H9 (cell line): ENCODE results near the gene MESD. TPM values are rescaled to one million over a fixed set of nuclear protein-coding genes. Genes with fewer than 3 reads are reported as not detected.

Experiments
- DNase-seq: peaks from one replicate; pipeline ENCODE4 v3.0.0-alpha.2; 2017
- H2AFZ ChIP-seq: one replicate; pipeline ENCODE4 v1.6.1; 2013; ENCODE audit warnings: mild to moderate bottlenecking, low read length, control low read depth, moderate library complexity
- H2AK5ac ChIP-seq: 2 replicates; pipeline ENCODE4 v1.6.1; 2013; ENCODE audit warnings: low read length, control low read depth, mixed read lengths; ENCODE audit not compliant: insufficient read length
- H2BK120ac ChIP-seq: one replicate; pipeline ENCODE4 v1.6.1; 2013; ENCODE audit warnings: low read depth, mild to moderate bottlenecking, low read length, control low read depth, inconsistent platforms; ENCODE audit not compliant: poor library complexity, severe bottlenecking
- H2BK12ac ChIP-seq: 2 replicates; pipeline ENCODE4 v1.6.1; 2013; ENCODE audit warnings: low read length, control low read depth, mixed read lengths, low read depth; ENCODE audit not compliant: insufficient read length
- H2BK15ac ChIP-seq: 2 replicates; pipeline ENCODE4 v1.6.1; 2013; ENCODE audit warnings: low read depth, low read length, control low read depth
- H2BK20ac ChIP-seq: one replicate; pipeline ENCODE4 v1.6.1; 2013; ENCODE audit warnings: low read depth, mild to moderate bottlenecking, low read length, control low read depth, inconsistent platforms; ENCODE audit not compliant: poor library complexity, severe bottlenecking
- H2BK5ac ChIP-seq: 2 replicates; pipeline ENCODE4 v1.6.1; 2013; ENCODE audit warnings: low read length, control low read depth, mixed read lengths; ENCODE audit not compliant: insufficient read length
- H3K14ac ChIP-seq: 2 replicates; pipeline ENCODE4 v1.6.1; 2013; ENCODE audit warnings: low read length, control low read depth; ENCODE audit not compliant: insufficient read depth
- H3K18ac ChIP-seq: 2 replicates; pipeline ENCODE4 v1.6.1; 2013; ENCODE audit warnings: low read depth, mild to moderate bottlenecking, mixed read lengths, low read length, control low read depth; ENCODE audit not compliant: insufficient read length
- H3K23ac ChIP-seq: 2 replicates; pipeline ENCODE4 v1.6.1; 2013; ENCODE audit warnings: low read length, control low read depth, mixed read lengths, low read depth; ENCODE audit not compliant: insufficient read length
- H3K23me2 ChIP-seq: 2 replicates; pipeline ENCODE4 v1.6.1; 2013; ENCODE audit warnings: low read depth, mild to moderate bottlenecking, mixed read lengths, low read length, control low read depth; ENCODE audit not compliant: insufficient read length, poor library complexity, severe bottlenecking
- H3K27ac ChIP-seq: 2 replicates; pipeline ENCODE4 v1.5.1; 2013; ENCODE audit warnings: low read length, control low read depth, mixed read lengths, low read depth; ENCODE audit not compliant: insufficient read length
- H3K27me3 ChIP-seq: 2 replicates; pipeline ENCODE4 v1.6.1; 2013; ENCODE audit warnings: low read length, control low read depth, inconsistent platforms; ENCODE audit not compliant: insufficient read depth
- H3K4ac ChIP-seq: 2 replicates; pipeline ENCODE4 v1.6.1; 2013; ENCODE audit warnings: low read depth, mild to moderate bottlenecking, control low read depth, inconsistent platforms, low read length, moderate library complexity
- H3K4me1 ChIP-seq: 2 replicates; pipeline ENCODE4 v1.6.1; 2013; ENCODE audit warnings: low read length, control low read depth, inconsistent platforms; ENCODE audit not compliant: insufficient read depth
- H3K4me2 ChIP-seq: 2 replicates; pipeline ENCODE4 v1.6.1; 2013; ENCODE audit warnings: low read length, control low read depth, mixed read lengths; ENCODE audit not compliant: insufficient read length, insufficient read depth
- H3K56ac ChIP-seq: 2 replicates; pipeline ENCODE4 v1.6.1; 2013; ENCODE audit warnings: low read depth, mild to moderate bottlenecking, mixed read lengths, low read length, control low read depth; ENCODE audit not compliant: insufficient read length
- H3K79me1 ChIP-seq: 2 replicates; pipeline ENCODE4 v1.6.1; 2013; ENCODE audit warnings: low read depth, mild to moderate bottlenecking, moderate library complexity, low read length, control low read depth, inconsistent platforms; ENCODE audit not compliant: insufficient read depth, poor library complexity, severe bottlenecking
- H3K79me2 ChIP-seq: 2 replicates; pipeline ENCODE4 v1.6.1; 2013; ENCODE audit warnings: low read length, control low read depth, inconsistent platforms; ENCODE audit not compliant: insufficient read depth
- H3K9ac ChIP-seq: 2 replicates; pipeline ENCODE4 v1.6.1; 2013; ENCODE audit warnings: low read length, control low read depth, mixed read lengths; ENCODE audit not compliant: insufficient read length; ENCODE audit errors: extremely low read depth
- H3K9me3 ChIP-seq: one replicate; pipeline ENCODE4 v1.6.1; 2013; ENCODE audit warnings: low read depth, low read length, inconsistent platforms; ENCODE audit not compliant: control insufficient read depth
- H3T11ph ChIP-seq: one replicate; pipeline ENCODE4 v1.6.1; 2013; ENCODE audit warnings: mild to moderate bottlenecking, low read length, control low read depth, inconsistent platforms
- H4K20me1 ChIP-seq: one replicate; pipeline ENCODE4 v1.6.1; 2013; ENCODE audit not compliant: control insufficient read depth, insufficient read length, insufficient read depth
- H4K5ac ChIP-seq: 2 replicates; pipeline ENCODE4 v1.6.1; 2013; ENCODE audit warnings: low read depth, mild to moderate bottlenecking, mixed read lengths, low read length, control low read depth; ENCODE audit not compliant: insufficient read length
- H4K8ac ChIP-seq: replicated peaks from 2 replicates; pipeline ENCODE4 v1.6.1; 2013; ENCODE audit warnings: low read length, control low read depth, mixed read lengths, low read depth; ENCODE audit not compliant: insufficient read length
- H4K91ac ChIP-seq: 2 replicates; pipeline ENCODE4 v1.6.1; 2013; ENCODE audit warnings: low read depth, mild to moderate bottlenecking, moderate library complexity, mixed read lengths, low read length, control low read depth; ENCODE audit not compliant: insufficient read length
- H3K27ac Mint-ChIP-seq, 3 experiments: 2 replicates in 2 of 3; 3 replicates in 1 of 3; pipeline ENCODE4 v1.8.0; 2020 to 2021; ENCODE audit warnings: mixed read lengths in 3 of 3, mild to moderate bottlenecking in 1 of 3, moderate library complexity in 1 of 3
- H3K27me3 Mint-ChIP-seq: 2 replicates; pipeline ENCODE4 v1.8.0; 2021; ENCODE audit warnings: low read depth, mild to moderate bottlenecking, moderate library complexity, mixed read lengths
- H3K36me3 Mint-ChIP-seq, 3 experiments: 2 replicates in 2 of 3; 3 replicates in 1 of 3; pipeline ENCODE4 v1.8.0; 2020 to 2021; ENCODE audit warnings: low read depth in 3 of 3, mixed read lengths in 3 of 3; ENCODE audit not compliant: insufficient read depth in 1 of 3
- H3K4me1 Mint-ChIP-seq, 2 experiments: 2 replicates each; pipeline ENCODE4 v1.8.0; 2020; ENCODE audit warnings: mixed read lengths in 2 of 2
- H3K4me3 Mint-ChIP-seq, 2 experiments: 2 replicates in 1 of 2; 3 replicates in 1 of 2; pipeline ENCODE4 v1.8.0; 2020 to 2021; ENCODE audit warnings: mild to moderate bottlenecking in 2 of 2, mixed read lengths in 2 of 2, moderate library complexity in 1 of 2
- H3K9me3 Mint-ChIP-seq, 2 experiments: 2 replicates in 1 of 2; 3 replicates in 1 of 2; pipeline ENCODE4 v1.8.0; 2020; ENCODE audit warnings: mild to moderate bottlenecking in 2 of 2, mixed read lengths in 2 of 2, moderate library complexity in 1 of 2
- CTCF ChIP-seq: fragments of 200-600 bp; sonication (generic); conservative IDR thresholded peaks from 3 replicates; pipeline ENCODE4 v1.8.0; 2021; ENCODE audit warnings: antibody characterized with exemption, mild to moderate bottlenecking
- WGBS: extraction: QIAGEN DNeasy Blood & Tissue Kit; methylation state at CpG from one replicate; pipeline ENCODE4 v1.1.7; 2013; ENCODE audit warnings: missing lambda C conversion rate, low lambda C conversion rate, mixed read lengths; ENCODE audit not compliant: insufficient read length; ENCODE audit errors: extremely low coverage; 5-methylcytosine and 5-hydroxymethylcytosine counted together
- total RNA-seq: library from RNA; stranded (reverse); gene quantifications from 2 replicates; pipeline ENCODE4 v1.2.1, GENCODE V29; 2021

Gene MESD
- total RNA-seq, 1 experiment from 2014 or later = 29.1 TPM

- no peak overlapping the region for H3K9ac ChIP-seq
- no peak overlapping the region for H3K27ac Mint-ChIP-seq
- H3K4me1 Mint-ChIP-seq = peaks cover 14 to 19% of the 10 kb centered on the region in 2 experiments
- no CpG with 5 or more reads among the region's 8 CpGs for WGBS
- no peak overlapping the region for H2AK5ac ChIP-seq
- no peak overlapping the region for H3K23ac ChIP-seq
- H2BK12ac ChIP-seq = no peak overlapping the region
- no peak overlapping the region for H3K14ac ChIP-seq
- H4K20me1 ChIP-seq = no peaks in the 10 kb centered on the region
- H2BK5ac ChIP-seq = no peak overlapping the region
- peaks cover 22 to 53% (median 43%) of the 10 kb centered on the region in 3 experiments; a peak in 6 of 7 replicates for H3K36me3 Mint-ChIP-seq
- no peak overlapping the region for H4K8ac ChIP-seq
- no peaks in the 10 kb centered on the region for H3K9me3 ChIP-seq
- no peak for DNase-seq
- H2AFZ ChIP-seq = no peak overlapping the region
- H3K23me2 ChIP-seq = no peaks in the 10 kb centered on the region
- no peak overlapping the region for H3K4me3 Mint-ChIP-seq
- no peaks in the 10 kb centered on the region for H3K9me3 Mint-ChIP-seq
- H3K27ac ChIP-seq = no peak overlapping the region
- TF ChIP-seq CTCF = no peak
- no peak overlapping the region for H2BK120ac ChIP-seq
- H2BK20ac ChIP-seq = no peak overlapping the region
- peaks cover 12% of the 10 kb centered on the region; the same call in 1 of the 2 replicates for H3K79me2 ChIP-seq
- H3K79me1 ChIP-seq = peaks cover 15% of the 10 kb centered on the region
- H2BK15ac ChIP-seq = no peak overlapping the region
- no peaks in the 10 kb centered on the region for H3K4me1 ChIP-seq
- H3K18ac ChIP-seq = no peak overlapping the region
- no peak overlapping the region for H3K4me2 ChIP-seq
- no peaks in the 10 kb centered on the region for H3K27me3 Mint-ChIP-seq
- no peak overlapping the region for H4K91ac ChIP-seq
- no peak overlapping the region for H3K56ac ChIP-seq
- H3K4ac ChIP-seq = no peak overlapping the region
- H4K5ac ChIP-seq = no peak overlapping the region
- no peak overlapping the region for H3T11ph ChIP-seq
- no peaks in the 10 kb centered on the region for H3K27me3 ChIP-seq
These were observed 9.9 kb downstream of the MESD start for GRCh38 chr15:80979538-80980200.
